Effector memory CD4-positive, alpha-beta T cell (primary cell): Measurements from ENCODE around the gene ADAMTS16.
"Not testable (repeated sequence)": the region's sequence is repeated elsewhere in the genome, so short reads cannot be mapped to it uniquely, and the experiment has no call there.

Experiments
- DNase-seq, 3 donors: peaks; one replicate each; pipeline ENCODE4 v3.0.0-alpha.2; 2020
- H3K27ac ChIP-seq: 2 replicates; pipeline ENCODE4 v1.7.0; 2013; ENCODE audit warnings: mild to moderate bottlenecking, low read length, moderate library complexity; ENCODE audit not compliant: insufficient read depth, poor library complexity, severe bottlenecking
- H3K27me3 ChIP-seq: replicated peaks from 2 replicates; pipeline ENCODE4 v1.7.0; 2013; ENCODE audit warnings: mild to moderate bottlenecking, low read length; ENCODE audit not compliant: insufficient read depth, control insufficient read depth, poor library complexity, severe bottlenecking
- H3K36me3 ChIP-seq: 2 replicates; pipeline ENCODE4 v1.7.0; 2013; ENCODE audit warnings: mild to moderate bottlenecking, low read length, moderate library complexity; ENCODE audit not compliant: control insufficient read depth, insufficient read depth
- H3K4me1 ChIP-seq: 2 replicates; pipeline ENCODE4 v1.7.0; 2013; ENCODE audit warnings: low read length, mild to moderate bottlenecking; ENCODE audit not compliant: control insufficient read depth, insufficient read depth, poor library complexity, severe bottlenecking
- H3K4me3 ChIP-seq: 2 replicates; pipeline ENCODE4 v1.7.0; 2013; ENCODE audit warnings: low read length, low read depth, mild to moderate bottlenecking; ENCODE audit not compliant: insufficient read depth, poor library complexity, severe bottlenecking
- H3K9me3 ChIP-seq: 2 replicates; pipeline ENCODE4 v1.7.0; 2013; ENCODE audit warnings: mild to moderate bottlenecking, low read length, moderate library complexity; ENCODE audit not compliant: control insufficient read depth

The ADAMTS16 gene

DNA sequence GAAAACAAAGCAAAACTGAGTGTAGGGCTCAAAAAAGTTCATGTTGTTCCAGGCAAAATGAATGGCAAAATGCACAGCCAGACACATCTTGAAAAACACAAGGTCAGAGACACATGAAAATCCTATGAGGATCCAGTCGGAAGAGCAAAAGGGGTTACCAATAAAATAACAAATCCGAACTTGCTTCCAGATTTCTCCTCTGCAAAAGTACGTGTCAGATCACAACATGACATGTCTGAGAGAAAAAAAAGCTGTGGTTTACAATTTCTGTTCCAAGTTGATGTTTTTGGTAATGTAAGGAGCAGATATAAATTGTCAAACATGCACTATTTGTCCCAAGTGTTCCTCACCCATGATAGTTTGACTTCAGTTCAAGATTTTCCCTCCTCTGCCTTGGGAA is 15.9 kb upstream of the ADAMTS16 start:
- Histone ChIP-seq H3K4me1 (no peaks in the 10 kb centered on the region), H3K27ac (no peak overlapping the region)
- no peak for DNase-seq

DNA sequence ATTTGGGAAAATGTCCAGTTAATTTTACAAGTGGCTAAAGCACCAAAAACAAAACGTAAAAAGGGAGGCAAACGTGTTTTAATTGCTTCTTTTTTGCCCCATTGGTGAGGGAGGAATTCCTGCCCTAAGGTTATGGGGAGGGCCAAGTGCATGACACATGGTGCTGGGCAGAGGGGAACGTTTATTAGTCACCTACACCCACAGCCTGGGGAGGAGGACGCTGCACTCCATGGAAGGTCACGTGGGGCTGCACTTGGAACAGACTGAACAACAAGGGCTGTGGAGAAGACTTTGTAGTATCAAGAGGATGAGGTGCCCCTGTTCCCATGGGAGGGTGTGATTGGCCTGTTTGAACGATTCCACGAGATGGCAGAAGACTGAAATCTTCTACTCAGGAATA is 13.7 kb upstream of the ADAMTS16 start:
- Histone ChIP-seq H3K4me3 (no peak overlapping the region), H3K27me3 (no peaks in the 10 kb centered on the region), H3K36me3 (no peaks in the 10 kb centered on the region), H3K27ac (no peak overlapping the region), H3K9me3 (no peaks in the 10 kb centered on the region), H3K4me1 (no peaks in the 10 kb centered on the region)
- no peak for DNase-seq

More for the DNA sequence above, 15.9 kb upstream of the ADAMTS16 start:
- no peak overlapping the region for H3K4me3 ChIP-seq
- no peaks in the 10 kb centered on the region for H3K27me3 ChIP-seq
- H3K9me3 ChIP-seq, result no peaks in the 10 kb centered on the region
- H3K36me3 ChIP-seq, result no peaks in the 10 kb centered on the region

DNA sequence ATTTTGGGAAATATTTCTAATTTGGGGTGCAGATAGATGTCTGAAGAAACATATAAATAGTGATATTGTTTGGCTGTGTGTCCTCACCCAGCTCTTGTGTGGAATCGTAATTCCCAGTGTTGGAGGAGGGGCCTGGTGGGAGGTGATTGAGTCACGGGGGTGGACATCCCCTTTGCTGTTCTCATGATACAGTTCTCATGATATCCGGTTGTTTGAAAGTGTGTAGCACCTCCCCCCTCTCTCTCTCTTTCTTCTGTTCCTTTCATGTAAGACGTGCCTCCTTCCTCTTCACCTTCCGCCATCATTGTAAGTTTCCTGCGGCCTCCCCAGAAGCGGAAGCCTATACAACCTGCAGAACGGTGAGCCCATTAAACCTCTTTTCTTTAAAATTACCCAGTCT is 11.4 kb upstream of the ADAMTS16 start:
- no peak overlapping the region for H3K4me3 ChIP-seq
- H3K27me3 ChIP-seq, result no peaks in the 10 kb centered on the region
- H3K4me1 ChIP-seq, result no peaks in the 10 kb centered on the region
- H3K27ac ChIP-seq, result no peak overlapping the region
- H3K36me3 ChIP-seq, result no peaks in the 10 kb centered on the region
- H3K9me3 ChIP-seq, result no peaks in the 10 kb centered on the region
- DNase-seq, result no peak

DNA sequence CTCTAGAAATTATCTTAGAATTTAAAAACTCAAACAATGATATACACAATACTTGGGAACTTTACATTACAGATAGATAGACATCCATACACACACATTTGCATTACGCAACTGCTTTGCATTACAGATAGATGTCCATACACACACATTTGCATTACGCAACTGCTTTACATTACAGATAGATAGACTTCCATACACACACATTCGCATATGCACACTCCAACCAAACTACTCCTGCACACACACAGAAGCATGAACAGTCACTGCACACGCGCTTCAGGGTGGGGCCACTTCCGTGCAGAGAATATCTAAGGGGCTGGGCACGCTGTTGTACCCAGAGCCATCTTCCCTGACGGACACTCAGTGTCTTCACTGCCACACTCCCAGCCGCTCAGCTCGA is 7.9 kb upstream of the ADAMTS16 start:
- H3K27ac ChIP-seq, result no peak overlapping the region
- no peaks in the 10 kb centered on the region for H3K27me3 ChIP-seq
- no peaks in the 10 kb centered on the region for H3K36me3 ChIP-seq
- no peak overlapping the region for H3K4me3 ChIP-seq
- H3K4me1 ChIP-seq, result no peaks in the 10 kb centered on the region
- no peak for DNase-seq
- H3K9me3 ChIP-seq, result no peaks in the 10 kb centered on the region

DNA sequence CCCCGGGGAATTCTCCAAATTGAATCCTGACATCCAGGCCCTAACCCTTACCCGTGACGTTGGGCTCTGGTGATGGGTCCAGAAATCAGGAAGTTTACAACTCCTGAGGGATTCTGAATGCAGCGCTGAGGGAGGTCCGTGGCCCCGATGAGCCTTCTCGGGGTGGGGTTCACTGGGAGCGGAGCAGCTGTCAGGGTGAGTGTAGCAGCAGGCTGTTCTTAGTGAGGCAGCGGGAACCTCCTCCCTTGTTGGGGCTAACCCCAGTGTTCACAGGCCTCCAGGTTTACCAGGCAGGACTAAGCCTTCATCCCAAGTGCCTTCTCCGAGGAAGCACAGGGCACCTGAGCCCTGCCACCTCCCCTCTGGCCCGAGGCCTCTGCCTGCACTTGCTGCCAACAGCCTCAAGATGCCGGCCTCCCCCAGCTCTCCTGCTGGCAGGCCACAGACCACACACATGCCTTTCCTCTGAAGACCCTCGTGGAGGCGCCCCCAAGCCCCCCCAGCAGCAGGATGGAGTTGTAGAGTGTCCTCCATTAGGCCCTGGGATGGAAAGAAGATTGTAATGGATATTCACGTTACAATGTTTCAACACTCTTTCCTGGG is 7.3 kb upstream of the ADAMTS16 start:
- no peak for DNase-seq
- H3K36me3 ChIP-seq, result no peaks in the 10 kb centered on the region
- no peak overlapping the region for H3K4me3 ChIP-seq
- no peaks in the 10 kb centered on the region for H3K27me3 ChIP-seq
- no peak overlapping the region for H3K27ac ChIP-seq
- no peaks in the 10 kb centered on the region for H3K9me3 ChIP-seq
- H3K4me1 ChIP-seq, result no peaks in the 10 kb centered on the region

DNA sequence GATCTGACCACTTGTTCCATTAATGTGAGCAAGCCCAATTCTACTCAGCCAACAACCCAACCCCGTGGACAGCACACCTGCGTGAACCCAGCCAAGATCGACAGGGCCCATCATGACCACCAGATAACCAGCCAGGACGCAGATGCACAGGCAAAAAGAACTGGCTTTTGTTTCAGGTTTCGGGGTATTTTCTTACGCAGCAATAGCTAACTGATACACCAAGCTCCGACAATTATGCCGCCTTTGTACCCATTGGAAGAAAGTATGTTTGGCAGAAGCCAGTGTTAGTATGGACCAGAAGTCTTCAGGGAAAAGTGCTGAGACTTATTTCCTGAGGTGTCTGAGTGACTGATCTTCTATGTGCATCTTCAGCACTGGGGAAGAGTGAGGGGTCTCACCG is 6.0 kb upstream of the ADAMTS16 start:
- DNase-seq, result no peak
- no peaks in the 10 kb centered on the region for H3K36me3 ChIP-seq
- H3K27me3 ChIP-seq, result no peaks in the 10 kb centered on the region
- no peaks in the 10 kb centered on the region for H3K4me1 ChIP-seq
- no peak overlapping the region for H3K4me3 ChIP-seq
- H3K27ac ChIP-seq, result no peak overlapping the region
- H3K9me3 ChIP-seq, result no peaks in the 10 kb centered on the region

DNA sequence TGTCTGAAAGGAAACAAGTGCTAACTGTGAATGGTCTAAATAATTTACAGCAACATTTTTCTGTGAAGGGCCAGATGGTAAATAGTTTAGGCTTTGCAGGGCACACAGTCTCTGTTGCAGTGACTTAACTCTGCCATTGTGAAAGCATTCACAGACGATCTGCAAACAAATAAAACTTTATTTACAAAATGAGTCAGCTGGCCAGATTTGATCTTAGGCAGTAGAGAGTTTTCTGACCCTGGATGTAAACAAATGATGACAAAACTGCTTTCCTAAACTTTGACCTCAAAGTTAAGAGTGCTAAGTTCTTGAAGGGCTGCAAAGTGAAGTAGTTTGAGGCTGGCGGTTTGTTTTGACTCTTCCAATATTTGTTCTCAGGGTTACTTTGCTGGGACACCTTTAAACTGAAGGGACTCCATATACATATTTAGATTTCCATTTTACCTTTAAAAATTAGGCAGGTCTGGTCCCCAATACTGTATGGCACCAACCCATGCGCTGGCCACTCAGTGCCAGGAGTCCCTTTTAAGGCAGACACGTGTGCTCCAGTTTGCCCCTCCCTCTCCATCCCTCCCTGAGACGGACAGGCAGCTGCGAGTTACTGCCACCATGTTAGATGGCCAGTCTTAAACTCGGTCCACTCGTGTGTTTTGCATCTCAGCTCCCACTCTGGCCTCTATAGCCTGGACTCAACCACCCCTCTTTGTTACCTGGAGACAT is 4.0 kb upstream of the ADAMTS16 start:
- H3K36me3 ChIP-seq, result no peaks in the 10 kb centered on the region
- H3K27me3 ChIP-seq, result peaks cover 10% of the 10 kb centered on the region
- H3K4me1 ChIP-seq, result peaks cover 4% of the 10 kb centered on the region
- no peak for DNase-seq
- H3K27ac ChIP-seq, result no peak overlapping the region
- H3K4me3 ChIP-seq, result no peak overlapping the region
- H3K9me3 ChIP-seq, result no peaks in the 10 kb centered on the region

DNA sequence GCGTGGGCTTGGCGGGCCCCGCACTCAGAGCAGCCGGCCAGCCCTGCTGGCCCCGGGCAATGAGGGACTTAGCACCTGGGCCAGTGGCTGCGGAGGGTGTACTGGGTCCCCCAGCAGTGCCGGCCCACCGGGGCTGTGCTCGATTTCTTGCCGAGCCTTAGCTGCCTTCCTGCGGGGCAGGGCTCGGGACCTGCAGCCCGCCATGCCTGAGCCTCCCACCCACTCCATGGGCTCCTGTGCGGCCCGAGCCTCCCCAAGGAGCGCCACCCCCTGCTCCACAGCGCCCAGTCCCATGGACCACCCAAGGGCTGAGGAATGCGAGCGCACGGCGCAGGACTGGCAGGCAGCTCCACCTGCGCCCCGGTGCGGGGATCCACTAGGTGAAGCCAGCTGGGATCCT is 2.3 kb upstream of the ADAMTS16 start:
- not testable (repeated sequence) for H3K4me1 ChIP-seq, H3K9me3 ChIP-seq, H3K4me3 ChIP-seq, H3K27ac ChIP-seq, H3K36me3 ChIP-seq, DNase-seq
- peaks cover 18% of the 10 kb centered on the region for H3K27me3 ChIP-seq

DNA sequence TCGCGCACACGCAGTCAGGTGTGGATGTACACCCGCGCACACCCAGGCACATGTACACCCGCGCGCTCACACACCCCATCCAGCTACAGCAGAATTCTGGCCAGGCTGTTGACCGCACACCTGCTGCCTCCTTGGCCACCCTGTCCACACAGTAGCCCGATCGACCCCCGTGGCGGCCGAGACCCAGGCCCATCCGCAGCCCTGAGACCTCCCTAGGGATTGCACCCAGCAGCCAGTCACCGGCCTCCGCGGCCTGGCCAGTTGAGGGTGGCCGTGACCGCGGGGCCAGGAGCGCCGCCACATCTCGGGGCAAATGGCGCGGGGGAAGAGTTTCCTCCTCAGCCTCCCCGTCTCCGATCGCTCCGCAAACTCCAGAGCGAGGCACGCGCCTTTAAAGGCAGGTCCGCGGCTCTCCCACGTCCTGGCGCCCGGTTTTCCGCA is 774 bp upstream of the ADAMTS16 start:
- no peak for DNase-seq
- Histone ChIP-seq H3K27me3 (peaks cover 18% of the 10 kb centered on the region), H3K36me3 (no peaks in the 10 kb centered on the region), H3K4me1 (peaks cover 4% of the 10 kb centered on the region), H3K27ac (no peak overlapping the region), H3K9me3 (no peaks in the 10 kb centered on the region), H3K4me3 (no peak overlapping the region)

DNA sequence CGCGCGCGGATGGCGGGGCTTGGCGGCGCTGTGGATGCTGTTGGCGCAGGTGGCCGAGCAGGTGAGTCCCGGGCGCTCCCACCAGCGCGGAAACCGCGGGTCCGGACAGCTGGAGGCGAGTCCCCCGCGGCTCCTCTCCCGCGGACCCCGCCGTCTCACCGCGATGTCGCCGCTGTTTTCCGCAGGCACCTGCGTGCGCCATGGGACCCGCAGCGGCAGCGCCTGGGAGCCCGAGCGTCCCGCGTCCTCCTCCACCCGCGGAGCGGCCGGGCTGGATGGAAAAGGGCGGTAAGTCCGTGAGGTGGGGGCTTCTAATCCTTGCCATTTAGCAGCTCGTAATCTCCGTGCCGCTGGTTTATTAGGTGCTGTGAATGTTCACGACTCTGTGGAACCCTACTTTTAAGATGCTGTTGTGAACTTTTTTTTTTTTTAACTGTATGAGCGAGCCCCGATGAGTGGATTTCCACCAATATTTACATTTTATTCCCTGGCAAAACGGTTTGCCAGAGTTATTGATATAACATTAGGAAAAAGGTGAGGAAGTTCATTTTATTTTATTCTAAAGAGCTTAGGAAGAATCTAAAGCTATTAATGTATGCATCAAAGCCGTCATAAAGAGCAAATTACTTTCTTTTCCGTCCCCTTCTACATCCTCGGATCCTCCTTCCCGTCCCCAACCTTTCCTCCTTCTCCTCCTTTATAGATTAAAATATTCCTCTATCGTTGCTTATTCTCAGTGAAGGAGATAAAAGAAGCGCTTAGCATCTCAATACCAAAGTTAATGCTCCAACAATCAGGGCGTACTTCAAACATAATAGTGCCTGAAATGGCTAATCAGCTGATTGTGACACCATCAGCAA is 579 bp downstream of the ADAMTS16 start:
- H3K27me3 ChIP-seq, result peaks cover 18% of the 10 kb centered on the region
- H3K27ac ChIP-seq, result no peak overlapping the region
- DNase-seq, result no peak
- H3K4me3 ChIP-seq, result no peak overlapping the region
- H3K36me3 ChIP-seq, result no peaks in the 10 kb centered on the region
- H3K9me3 ChIP-seq, result no peaks in the 10 kb centered on the region
- H3K4me1 ChIP-seq, result peaks cover 4% of the 10 kb centered on the region
